ENCODE results near the gene RYR3.
A peak's percentile ranks its signal among the peaks of the same experiment; 100 is the strongest.
"Not testable (repeated sequence)": the region's sequence is repeated elsewhere in the genome, so short reads cannot be mapped to it uniquely, and the experiment has no call there.

RYR3 gene

DNA sequence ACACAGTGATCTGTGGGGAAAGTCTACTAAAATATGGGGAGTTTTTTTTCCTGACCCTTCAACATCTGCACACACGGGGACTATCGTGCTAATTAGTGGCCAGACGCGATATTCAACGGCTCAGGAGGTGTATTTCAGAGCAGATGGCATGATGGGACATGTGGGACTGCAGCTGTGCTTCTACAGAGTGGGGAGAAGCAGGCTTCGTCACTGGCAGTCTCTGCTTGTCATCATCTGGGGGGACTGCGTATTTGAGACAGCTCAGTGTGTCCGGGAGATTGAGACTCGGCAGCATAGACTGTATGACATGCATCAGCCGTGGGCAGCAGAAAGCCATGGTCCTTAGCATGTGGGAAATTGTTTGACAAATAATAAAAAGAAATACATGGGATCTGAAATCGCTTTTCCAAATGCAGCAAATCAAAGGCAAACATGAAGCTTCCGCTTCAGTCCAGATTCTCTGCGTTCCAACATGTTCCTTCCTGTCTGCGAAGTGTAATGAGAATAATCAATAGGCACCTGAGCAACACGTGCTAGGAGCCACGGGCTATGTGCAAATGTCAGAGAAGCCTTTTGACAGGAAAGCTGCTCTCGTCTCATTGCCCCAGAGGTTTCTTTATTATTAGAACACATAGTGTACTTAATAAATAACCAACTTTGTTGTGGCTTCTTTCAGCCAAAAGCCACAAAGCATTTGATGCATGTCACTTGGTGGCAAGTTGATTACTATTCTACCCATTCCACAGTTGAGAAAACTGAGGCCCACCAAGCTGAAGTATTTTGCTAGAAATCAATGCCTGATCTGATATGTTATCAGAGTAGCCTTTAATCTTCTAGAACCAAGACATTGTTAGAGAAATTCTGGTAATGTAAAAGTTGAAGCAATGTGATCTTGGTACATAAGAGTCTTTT is 276.3 kb downstream of the RYR3 start:
- no peak for DNase-seq (ENCODE audit: low spot score)

- DNase-seq (ENCODE audit: low spot score), result peak; percentile 60
These were observed 277.0 kb downstream of the RYR3 start for GRCh38 chr15:33587773-33588172.

GRCh38 chr15:33592864-33593263 is 282.1 kb downstream of the RYR3 start:
- DNase-seq (ENCODE audit: low spot score), result no peak

DNA sequence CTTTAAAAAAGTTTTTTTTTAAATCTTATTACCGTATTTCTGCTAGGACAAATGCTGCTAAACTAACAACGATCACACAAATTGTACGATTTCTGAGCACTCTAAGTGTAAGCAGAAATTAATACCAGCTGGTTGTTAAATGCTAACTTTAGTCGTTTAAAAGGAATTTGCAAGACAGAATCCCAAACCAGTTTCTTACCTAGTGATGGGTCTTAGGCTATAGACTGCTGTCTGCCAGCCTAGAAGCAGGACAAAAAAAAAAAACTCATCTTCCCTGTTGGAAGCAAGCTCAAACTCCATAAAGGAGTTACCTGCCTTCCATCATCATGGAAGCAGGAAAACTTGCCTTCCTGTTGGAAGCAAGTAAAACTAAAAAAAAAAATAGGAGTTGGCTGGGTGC is 287.6 kb downstream of the RYR3 start:
- not testable (repeated sequence) for DNase-seq (ENCODE audit: low spot score)

DNA sequence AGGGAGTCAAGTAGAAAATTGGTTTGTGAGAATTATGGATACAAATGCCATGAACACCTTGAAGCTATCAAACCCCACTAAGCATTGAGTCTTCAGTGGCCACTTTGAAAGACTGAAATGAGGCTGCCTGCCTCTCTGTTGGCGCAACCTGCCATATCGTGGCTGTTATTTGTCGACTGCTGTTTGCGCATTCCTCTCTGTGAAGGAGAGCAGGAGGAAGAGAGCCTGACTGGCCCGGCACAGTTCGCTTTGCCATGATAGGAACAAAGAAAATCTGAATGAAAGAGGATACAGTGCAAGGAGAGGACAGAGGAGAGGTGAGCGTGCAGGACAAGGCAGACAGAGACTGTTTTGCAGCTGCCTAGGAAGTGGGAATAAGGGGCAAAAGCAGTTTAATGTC is 289.4 kb downstream of the RYR3 start:
- DNase-seq (ENCODE audit: low spot score), result no peak

GRCh38 chr15:33601461-33601860 is 290.7 kb downstream of the RYR3 start:
- DNase-seq (ENCODE audit: low spot score), result no peak

GRCh38 chr15:33608714-33609113 is 297.9 kb downstream of the RYR3 start:
- no peak for DNase-seq (ENCODE audit: low spot score)

- DNase-seq (ENCODE audit: low spot score), result no peak
These were observed 302.0 kb downstream of the RYR3 start for GRCh38 chr15:33612721-33613304.

DNA sequence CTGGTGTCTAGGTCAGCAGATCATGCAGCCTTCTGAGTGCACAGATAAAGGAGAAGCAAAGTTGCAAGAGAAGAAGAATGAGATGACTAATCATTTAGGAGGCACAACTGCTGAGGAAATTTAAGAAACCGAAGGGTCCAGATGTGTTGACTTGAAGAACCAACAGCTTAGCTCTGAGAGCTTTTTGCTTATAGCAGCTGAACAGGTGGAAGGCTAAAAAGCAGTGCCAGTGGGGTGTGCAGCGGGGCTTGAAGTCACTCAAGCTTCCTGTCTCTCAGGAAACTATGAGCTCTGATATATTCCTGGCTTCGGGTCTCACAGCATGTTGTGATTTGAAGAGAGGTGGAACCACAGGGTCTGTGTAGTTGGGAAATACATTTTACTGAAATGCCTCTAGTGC is 305.7 kb downstream of the RYR3 start:
- DNase-seq (ENCODE audit: low spot score), result no peak

- no peak for DNase-seq (ENCODE audit: low spot score)
These were observed 307.6 kb downstream of the RYR3 start for GRCh38 chr15:33618350-33618749.

DNA sequence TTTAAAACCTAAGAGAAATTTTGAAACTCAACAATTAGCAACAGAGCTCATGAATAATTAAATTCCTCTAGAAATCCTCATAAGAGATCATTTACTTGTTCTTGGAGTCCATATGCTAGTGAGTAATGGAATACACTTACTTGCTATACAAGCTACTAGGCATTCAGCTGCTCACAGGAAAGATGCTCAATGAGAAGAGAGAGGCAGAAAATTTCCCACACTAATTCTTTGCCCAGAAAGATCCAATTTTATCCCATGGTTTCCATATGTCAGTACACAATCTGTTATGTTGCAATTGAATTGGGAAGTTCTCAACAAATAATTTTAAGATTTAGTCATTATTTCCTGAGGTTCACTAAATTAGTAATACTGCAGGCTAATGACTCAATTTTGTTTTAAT is 310.4 kb downstream of the RYR3 start:
- no peak for DNase-seq (ENCODE audit: low spot score)

- no peak for DNase-seq (ENCODE audit: low spot score)
These were observed 312.2 kb downstream of the RYR3 start for GRCh38 chr15:33623010-33623409.

DNA sequence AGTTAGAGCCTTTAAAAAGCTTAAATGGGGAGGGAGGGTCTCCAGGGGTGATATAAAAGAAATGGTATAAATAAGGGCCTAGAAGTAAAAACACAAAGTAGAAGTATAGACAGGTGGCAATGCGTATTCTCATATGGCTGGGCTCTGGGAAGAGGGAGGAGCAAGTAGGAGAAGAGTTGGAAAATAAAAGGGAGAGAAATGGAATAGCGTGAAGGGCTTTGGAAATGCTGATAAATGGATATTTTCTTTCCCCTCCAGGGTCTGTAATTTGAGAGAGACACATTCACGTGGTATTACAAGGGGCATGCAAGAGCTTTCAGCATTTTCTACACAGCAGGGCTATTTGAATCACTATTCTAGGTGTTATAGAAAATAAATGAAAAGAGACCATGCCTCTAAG is 313.7 kb downstream of the RYR3 start:
- DNase-seq (ENCODE audit: low spot score), result no peak

- DNase-seq (ENCODE audit: low spot score), result no peak
These were observed 318.9 kb downstream of the RYR3 start for GRCh38 chr15:33629647-33630046.

GRCh38 chr15:33636234-33636633 is 325.5 kb downstream of the RYR3 start:
- DNase-seq (ENCODE audit: low spot score), result no peak

DNA sequence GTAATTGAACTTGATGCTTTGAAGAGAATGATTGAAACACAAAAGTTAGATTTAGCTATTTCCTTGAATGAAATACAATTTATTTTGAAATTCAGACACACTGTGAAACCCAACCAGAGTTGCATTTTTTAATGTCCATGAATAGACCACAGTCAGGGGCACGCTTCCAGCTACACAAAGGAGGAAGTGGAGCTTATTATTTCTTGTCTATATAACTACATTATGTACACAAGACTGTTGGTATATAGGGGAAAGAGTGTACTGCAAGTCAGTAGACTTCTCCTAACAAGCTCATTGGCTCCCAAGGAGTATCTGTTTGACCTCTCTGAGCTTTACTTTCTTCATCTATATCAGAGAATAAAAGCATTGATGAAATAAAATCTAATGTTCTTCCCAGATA is 326.2 kb downstream of the RYR3 start:
- no peak for DNase-seq (ENCODE audit: low spot score)

DNA sequence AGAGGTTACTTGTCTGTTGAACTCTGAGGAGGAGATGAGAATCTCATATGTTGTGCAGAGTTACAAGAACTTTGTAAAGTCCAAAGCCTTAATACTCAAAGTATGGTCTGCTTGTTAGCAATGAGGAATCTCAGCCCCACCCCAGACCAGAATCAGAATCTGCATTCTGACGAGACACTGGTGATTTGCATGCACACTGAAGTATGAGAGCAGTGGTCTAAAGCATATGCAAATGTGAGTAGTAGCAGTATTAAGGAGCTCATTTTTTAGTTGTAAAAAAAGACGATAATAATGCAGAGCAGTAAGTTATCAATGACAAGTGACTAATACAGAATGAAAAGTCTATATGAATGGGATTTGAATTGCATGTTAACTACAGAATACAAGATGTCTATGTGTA is 327.7 kb downstream of the RYR3 start:
- no peak for DNase-seq (ENCODE audit: low spot score)

DNA sequence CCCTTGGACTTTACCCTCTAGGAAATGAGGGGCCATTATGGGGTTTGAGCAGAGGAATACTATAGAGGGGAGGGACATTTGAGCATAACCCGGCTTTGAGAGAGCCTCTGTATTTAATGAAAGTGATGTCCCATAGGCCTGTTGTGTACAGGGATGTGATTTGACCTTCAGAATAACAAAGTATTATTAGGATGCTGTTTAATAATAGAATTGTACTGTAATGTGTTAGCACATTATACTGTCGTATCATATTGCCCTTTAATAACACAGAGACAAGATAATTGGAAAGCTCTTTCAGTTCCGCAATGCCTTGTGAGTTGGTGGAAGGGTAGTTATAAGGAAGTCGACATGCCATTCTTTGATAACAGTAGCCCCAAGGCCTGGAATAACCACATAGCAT is 328.3 kb downstream of the RYR3 start:
- no peak for DNase-seq (ENCODE audit: low spot score)

DNA sequence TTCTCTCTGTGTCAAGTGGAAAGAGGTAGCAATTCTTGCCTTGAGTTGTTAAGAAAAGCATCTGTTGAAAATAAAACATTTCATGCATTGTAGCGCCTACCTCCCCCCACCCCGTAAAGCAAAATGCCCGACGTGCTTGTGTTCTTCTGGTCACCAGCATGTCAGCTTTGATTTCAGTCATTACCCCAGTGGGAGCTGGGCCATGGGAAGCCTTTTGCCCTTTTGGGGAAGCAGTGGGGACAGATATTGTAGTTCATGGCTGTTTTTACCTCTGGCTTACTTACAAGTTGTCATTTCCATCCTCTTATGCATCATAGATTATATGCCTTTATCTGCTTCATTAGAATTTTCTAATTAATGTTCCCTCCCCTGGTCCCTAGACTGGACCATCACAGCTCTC is 328.7 kb downstream of the RYR3 start:
- no peak for DNase-seq (ENCODE audit: low spot score)

GRCh38 chr15:33639978-33640377 is 329.2 kb downstream of the RYR3 start:
- DNase-seq (ENCODE audit: low spot score), result no peak

GRCh38 chr15:33641069-33641468 is 330.3 kb downstream of the RYR3 start:
- DNase-seq (ENCODE audit: low spot score), result no peak

GRCh38 chr15:33644304-33644703 is 333.5 kb downstream of the RYR3 start:
- no peak for DNase-seq (ENCODE audit: low spot score)

DNA sequence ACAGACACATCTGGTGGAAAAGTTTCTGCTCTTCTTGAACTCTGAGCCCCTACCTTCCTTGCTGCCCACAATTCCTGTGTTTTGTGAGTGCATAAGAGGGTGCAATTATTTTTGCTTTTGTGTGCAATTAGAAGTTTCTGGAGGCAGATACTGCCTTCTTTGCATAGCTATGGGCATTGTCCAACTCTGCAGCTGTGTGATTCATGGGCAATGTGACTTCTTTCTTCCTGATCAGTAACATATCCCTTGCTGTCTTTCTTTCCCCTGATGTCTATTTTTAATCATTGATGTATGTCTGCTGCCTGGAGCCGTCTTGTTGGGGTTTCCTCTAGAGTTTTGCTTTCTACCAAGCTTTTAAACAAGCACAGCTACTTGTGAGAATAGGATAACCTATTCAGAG is 336.0 kb downstream of the RYR3 start:
- DNase-seq (ENCODE audit: low spot score), result no peak

Data from AG08395 (cell line).